CD8-positive, alpha-beta memory T cell (primary cell): ENCODE measurements around the gene ANGPTL1. TPM values are rescaled to one million over a fixed set of nuclear protein-coding genes. Genes with fewer than 3 reads are reported as not detected.

ENCODE experiments used
- CTCF ChIA-PET: fragments of 350-600 bp; sonication (Branson Sonifier 250); formaldehyde crosslinking; loops from one replicate; lab custom pipeline; 2021; ENCODE audit warnings: antibody characterized with exemption; lab: Charles Lee
- POLR2A ChIA-PET: fragments of 350-600 bp; sonication (Branson Sonifier 250); formaldehyde crosslinking; loops from one replicate; lab custom pipeline; 2021; ENCODE audit warnings: antibody characterized with exemption; lab: Charles Lee
- DNase-seq, 5 donors: peaks; one replicate each; pipeline versions ENCODE4 v3.0.0 to v3.0.0-alpha.2; 2020 to 2022; ENCODE audit warnings: mixed read lengths in 1 of 5
- H3K27ac ChIP-seq: one replicate; pipeline ENCODE4 v1.7.0; 2013; ENCODE audit warnings: low read depth, mild to moderate bottlenecking, low read length, moderate library complexity
- H3K27me3 ChIP-seq: 2 replicates; pipeline ENCODE4 v1.7.0; 2013; ENCODE audit warnings: low read length, mild to moderate bottlenecking; ENCODE audit not compliant: insufficient read depth, poor library complexity, severe bottlenecking
- H3K36me3 ChIP-seq: 2 replicates; pipeline ENCODE4 v1.7.0; 2013; ENCODE audit warnings: mild to moderate bottlenecking, low read length, moderate library complexity; ENCODE audit not compliant: insufficient read depth
- H3K4me1 ChIP-seq: 2 replicates; pipeline ENCODE4 v1.7.0; 2013; ENCODE audit warnings: mild to moderate bottlenecking, low read length, moderate library complexity; ENCODE audit not compliant: insufficient read depth
- H3K4me3 ChIP-seq: 2 replicates; pipeline ENCODE4 v1.7.0; 2013; ENCODE audit warnings: mild to moderate bottlenecking, low read length
- H3K9me3 ChIP-seq: 2 replicates; pipeline ENCODE4 v1.7.0; 2013; ENCODE audit warnings: mild to moderate bottlenecking, low read length
- H3K27ac Mint-ChIP-seq, 8 donors: one replicate each; pipeline ENCODE4 v1.8.0; 2020 to 2021; ENCODE audit warnings: mixed read lengths in 8 of 8, mild to moderate bottlenecking in 6 of 8, inconsistent platforms in 3 of 8, moderate library complexity in 3 of 8
- H3K27me3 Mint-ChIP-seq, 2 donors: one replicate each; pipeline ENCODE4 v1.8.0; 2020 to 2021; ENCODE audit warnings: mixed read lengths in 2 of 2, mild to moderate bottlenecking in 1 of 2, moderate library complexity in 1 of 2
- H3K36me3 Mint-ChIP-seq, 3 donors: one replicate each; pipeline ENCODE4 v1.8.0; 2020 to 2021; ENCODE audit warnings: mixed read lengths in 3 of 3, inconsistent platforms in 1 of 3, mild to moderate bottlenecking in 1 of 3
- H3K4me1 Mint-ChIP-seq, 3 donors: one replicate each; pipeline ENCODE4 v1.8.0; 2020 to 2021; ENCODE audit warnings: mixed read lengths in 3 of 3, inconsistent platforms in 1 of 3, mild to moderate bottlenecking in 1 of 3
- H3K4me3 Mint-ChIP-seq, 7 donors: one replicate each; pipeline ENCODE4 v1.8.0; 2020 to 2021; ENCODE audit warnings: mixed read lengths in 7 of 7, mild to moderate bottlenecking in 6 of 7, moderate library complexity in 4 of 7, inconsistent platforms in 2 of 7
- H3K9me3 Mint-ChIP-seq, 5 donors: one replicate each; pipeline ENCODE4 v1.8.0; 2020 to 2022; ENCODE audit warnings: mixed read lengths in 5 of 5, mild to moderate bottlenecking in 3 of 5, moderate library complexity in 2 of 5, inconsistent platforms in 1 of 5
- polyA plus RNA-seq: library from polyadenylated mRNA; unstranded; fragments of 300-500 nt; fragmentation: Illumina TruSeq; gene quantifications from one replicate; pipeline ENCODE4 v1.2.3, GENCODE V29; 2021
- total RNA-seq, 2 experiments: library from RNA; stranded (reverse); gene quantifications; one replicate each; pipeline ENCODE4 v1.2.3, GENCODE V29; 2021

ANGPTL1 gene
- total RNA-seq (not detected), polyA plus RNA-seq (not detected)

DNA sequence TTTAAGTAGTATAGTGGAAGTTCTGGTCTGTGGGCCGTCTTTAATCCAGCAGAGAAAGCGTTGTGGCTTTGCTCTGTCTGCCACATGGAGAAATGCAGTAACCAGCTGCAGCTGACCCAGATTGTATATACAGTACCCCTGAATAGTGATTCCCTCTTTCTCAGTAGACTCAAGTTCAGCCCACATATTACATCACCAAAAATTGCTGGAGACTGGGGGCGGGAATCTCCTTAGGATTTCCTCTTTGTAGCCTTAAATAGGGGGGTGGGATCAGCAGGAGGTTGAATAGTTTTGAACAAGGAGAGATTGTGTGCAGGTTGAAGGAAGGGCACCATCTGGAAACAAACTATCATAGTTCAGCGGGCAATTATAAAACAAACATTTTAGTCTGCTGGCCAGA, at the start of gene ANGPTL1:
Gene ANGPTL1, minus strand, starts transcription at position 134 of the 400 bp plus-strand sequence. CDS start 5,301 bp downstream, outside the sequence.
- ChIA-PET POLR2A (no interaction called here), CTCF (no interaction called here)
- H3K4me1 ChIP-seq = no peaks in the 10 kb centered on the region
- H3K4me1 Mint-ChIP-seq = peaks cover 3 to 7% (median 6%) of the 10 kb centered on the region in 3 donors
- no peaks in the 10 kb centered on the region for H3K27me3 ChIP-seq
- no peaks in the 10 kb centered on the region for H3K36me3 ChIP-seq
- H3K9me3 ChIP-seq = no peaks in the 10 kb centered on the region
- H3K27ac Mint-ChIP-seq = no peak within 1 kb of the TSS
- no peak within 1 kb of the TSS for H3K4me3 ChIP-seq
- H3K4me3 Mint-ChIP-seq = no peak within 1 kb of the TSS
- no peaks in the 10 kb centered on the region for H3K9me3 Mint-ChIP-seq
- H3K36me3 Mint-ChIP-seq = no peaks in the 10 kb centered on the region
- no peak for DNase-seq
- peaks cover 0 to 4% of the 10 kb centered on the region in 2 donors for H3K27me3 Mint-ChIP-seq
- H3K27ac ChIP-seq = no peak within 1 kb of the TSS

- Mint-ChIP-seq H3K36me3 (peaks cover 3 to 24% (median 7%) of the 10 kb centered on the region in 3 donors), H3K4me3 (no peak overlapping the region), H3K27me3 (peaks cover 4 to 19% of the 10 kb centered on the region in 2 donors), H3K9me3 (peaks cover 0 to 9% (median 3%) of the 10 kb centered on the region in 5 donors), H3K27ac (no peak overlapping the region), H3K4me1 (no peaks in the 10 kb centered on the region)
- Histone ChIP-seq H3K27ac (no peak overlapping the region), H3K36me3 (no peaks in the 10 kb centered on the region), H3K9me3 (no peaks in the 10 kb centered on the region), H3K4me1 (no peaks in the 10 kb centered on the region), H3K4me3 (no peak overlapping the region), H3K27me3 (no peaks in the 10 kb centered on the region)
- ChIA-PET CTCF (no interaction called here), POLR2A (no interaction called here)
- no peak for DNase-seq
These were observed 48.7 kb upstream of the ANGPTL1 start for GRCh38 chr1:178919581-178919980.

DNA sequence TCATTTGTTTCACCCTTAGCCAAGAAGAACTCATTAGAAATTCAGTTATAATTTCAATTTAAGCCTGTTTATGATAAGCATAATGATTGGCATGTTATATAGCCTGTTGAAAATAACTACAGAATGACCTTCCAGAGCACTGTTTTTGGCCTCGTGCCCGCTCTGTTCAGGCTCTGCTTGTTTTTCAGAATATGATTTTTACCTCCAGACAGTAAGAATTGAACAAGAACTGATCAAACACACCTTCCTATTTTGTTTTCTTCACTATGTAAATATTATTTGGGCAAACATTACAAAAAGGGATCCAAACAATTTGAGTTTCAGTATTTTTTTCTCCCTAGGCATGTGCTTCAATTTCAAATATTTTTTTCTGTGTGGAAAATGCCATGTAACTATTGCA, 48.1 kb upstream of the ANGPTL1 start:
- POLR2A ChIA-PET = no interaction called here
- peaks cover 3 to 24% (median 7%) of the 10 kb centered on the region in 3 donors for H3K36me3 Mint-ChIP-seq
- H3K4me1 Mint-ChIP-seq = no peaks in the 10 kb centered on the region
- peaks cover 0 to 3% (median 0%) of the 10 kb centered on the region in 5 donors for H3K9me3 Mint-ChIP-seq
- Histone ChIP-seq H3K9me3 (no peaks in the 10 kb centered on the region), H3K36me3 (no peaks in the 10 kb centered on the region), H3K4me1 (no peaks in the 10 kb centered on the region), H3K4me3 (no peak overlapping the region), H3K27me3 (no peaks in the 10 kb centered on the region), H3K27ac (no peak overlapping the region)
- H3K27me3 Mint-ChIP-seq = peaks cover 4 to 19% of the 10 kb centered on the region in 2 donors
- DNase-seq = no peak
- CTCF ChIA-PET = no interaction called here
- H3K4me3 Mint-ChIP-seq = no peak overlapping the region
- no peak overlapping the region for H3K27ac Mint-ChIP-seq

- Mint-ChIP-seq H3K27ac (no peak overlapping the region), H3K27me3 (peaks cover 4 to 19% of the 10 kb centered on the region in 2 donors), H3K4me1 (no peaks in the 10 kb centered on the region), H3K9me3 (no peaks in the 10 kb centered on the region), H3K4me3 (no peak overlapping the region), H3K36me3 (peaks cover 3 to 20% (median 7%) of the 10 kb centered on the region in 3 donors)
- ChIA-PET POLR2A (no interaction called here), CTCF (no interaction called here)
- Histone ChIP-seq H3K27me3 (no peaks in the 10 kb centered on the region), H3K36me3 (no peaks in the 10 kb centered on the region), H3K4me3 (no peak overlapping the region), H3K4me1 (no peaks in the 10 kb centered on the region), H3K27ac (no peak overlapping the region), H3K9me3 (no peaks in the 10 kb centered on the region)
- no peak for DNase-seq
These were observed 47.4 kb upstream of the ANGPTL1 start for GRCh38 chr1:178918308-178918707.

GRCh38 chr1:178916448-178917174, 45.7 kb upstream of the ANGPTL1 start:
- Histone ChIP-seq H3K9me3 (no peaks in the 10 kb centered on the region), H3K27me3 (no peaks in the 10 kb centered on the region), H3K4me1 (no peaks in the 10 kb centered on the region), H3K27ac (no peak overlapping the region), H3K36me3 (no peaks in the 10 kb centered on the region), H3K4me3 (no peak overlapping the region)
- Mint-ChIP-seq H3K27me3 (peaks cover 4 to 19% of the 10 kb centered on the region in 2 donors), H3K4me3 (no peak overlapping the region), H3K27ac (no peak overlapping the region), H3K36me3 (peaks cover 3 to 9% (median 7%) of the 10 kb centered on the region in 3 donors), H3K4me1 (no peaks in the 10 kb centered on the region), H3K9me3 (no peaks in the 10 kb centered on the region)
- CTCF ChIA-PET = no interaction called here
- DNase-seq = no peak
- POLR2A ChIA-PET = no interaction called here

DNA sequence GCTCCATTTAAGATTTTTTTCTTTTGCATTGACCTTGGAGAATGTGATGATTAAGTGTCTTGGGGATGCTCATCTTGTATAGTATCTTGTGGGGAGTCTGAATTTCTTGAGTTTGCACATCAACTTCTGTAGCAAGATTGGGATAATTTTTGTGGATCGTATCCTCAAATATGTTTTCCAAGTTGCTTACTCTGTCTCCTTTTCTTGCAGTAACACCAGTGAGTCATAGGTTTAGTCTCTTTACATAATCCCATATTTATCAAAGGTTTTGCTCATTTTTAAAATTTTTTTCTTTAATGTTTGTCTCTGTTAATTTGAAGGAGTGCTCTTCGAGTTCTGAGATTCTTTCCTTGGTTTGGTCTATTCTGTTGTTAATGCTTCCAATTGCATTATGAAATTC, 41.7 kb upstream of the ANGPTL1 start:
- no peaks in the 10 kb centered on the region for H3K27me3 ChIP-seq
- H3K4me3 Mint-ChIP-seq = no peak overlapping the region
- H3K36me3 ChIP-seq = no peaks in the 10 kb centered on the region
- no peak overlapping the region for H3K27ac ChIP-seq
- POLR2A ChIA-PET = interaction anchor here (0.5 kb wide), 1 partner anchor 903 kb away, joined by 3 read pairs; no protein-coding TSS in a partner anchor
- no peaks in the 10 kb centered on the region for H3K4me1 Mint-ChIP-seq
- H3K27ac Mint-ChIP-seq = no peak overlapping the region
- no peaks in the 10 kb centered on the region for H3K9me3 ChIP-seq
- H3K9me3 Mint-ChIP-seq = no peaks in the 10 kb centered on the region
- H3K27me3 Mint-ChIP-seq = peaks cover 7 to 12% of the 10 kb centered on the region in 2 donors
- no peak overlapping the region for H3K4me3 ChIP-seq
- DNase-seq = no peak
- peaks cover 3 to 24% (median 11%) of the 10 kb centered on the region in 3 donors for H3K36me3 Mint-ChIP-seq
- no peaks in the 10 kb centered on the region for H3K4me1 ChIP-seq
- CTCF ChIA-PET = no interaction called here

GRCh38 chr1:178910023-178910422, 39.1 kb upstream of the ANGPTL1 start:
- H3K4me3 ChIP-seq = no peak overlapping the region
- no peaks in the 10 kb centered on the region for H3K4me1 ChIP-seq
- no peak overlapping the region for H3K4me3 Mint-ChIP-seq
- ChIA-PET CTCF (no interaction called here), POLR2A (no interaction called here)
- H3K27me3 Mint-ChIP-seq = peaks cover 0 to 3% of the 10 kb centered on the region in 2 donors
- H3K9me3 Mint-ChIP-seq = no peaks in the 10 kb centered on the region
- no peaks in the 10 kb centered on the region for H3K4me1 Mint-ChIP-seq
- H3K36me3 Mint-ChIP-seq = peaks cover 0 to 21% (median 6%) of the 10 kb centered on the region in 3 donors
- no peak for DNase-seq
- no peaks in the 10 kb centered on the region for H3K27me3 ChIP-seq
- H3K36me3 ChIP-seq = no peaks in the 10 kb centered on the region
- no peaks in the 10 kb centered on the region for H3K9me3 ChIP-seq
- no peak overlapping the region for H3K27ac Mint-ChIP-seq
- no peak overlapping the region for H3K27ac ChIP-seq

DNA sequence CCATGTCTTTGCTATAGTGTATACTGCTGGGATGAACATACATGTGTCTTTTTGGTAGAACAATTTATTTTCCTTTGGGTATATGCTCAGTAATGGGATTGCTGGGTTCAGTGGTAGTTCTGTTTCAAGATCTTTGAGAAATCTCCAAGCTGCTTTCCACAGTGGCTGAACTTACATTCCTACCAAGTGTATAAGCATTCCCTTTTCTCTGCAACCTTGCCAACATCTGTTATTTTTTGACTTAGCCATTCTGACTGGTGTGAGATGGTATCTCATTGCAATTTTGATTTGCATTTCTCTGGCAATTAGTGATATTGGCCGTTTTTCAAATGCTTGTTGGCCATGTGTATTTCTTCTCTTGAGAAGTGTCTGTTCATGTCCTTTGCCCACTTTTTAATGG, 37.5 kb upstream of the ANGPTL1 start:
- POLR2A ChIA-PET = no interaction called here
- H3K9me3 ChIP-seq = no peaks in the 10 kb centered on the region
- peaks cover under 1 to 29% (median 8%) of the 10 kb centered on the region in 3 donors for H3K36me3 Mint-ChIP-seq
- H3K4me3 Mint-ChIP-seq = no peak overlapping the region
- no peaks in the 10 kb centered on the region for H3K4me1 ChIP-seq
- H3K9me3 Mint-ChIP-seq = no peaks in the 10 kb centered on the region
- no peaks in the 10 kb centered on the region for H3K36me3 ChIP-seq
- no peaks in the 10 kb centered on the region for H3K4me1 Mint-ChIP-seq
- H3K4me3 ChIP-seq = no peak overlapping the region
- no peak overlapping the region for H3K27ac ChIP-seq
- H3K27me3 Mint-ChIP-seq = peaks cover 0 to 3% of the 10 kb centered on the region in 2 donors
- H3K27ac Mint-ChIP-seq = no peak overlapping the region
- no peak for DNase-seq
- CTCF ChIA-PET = no interaction called here
- H3K27me3 ChIP-seq = no peaks in the 10 kb centered on the region
